ENCODE measurements around the gene DUSP8.
"Not testable (repeated sequence)": the region's sequence is repeated elsewhere in the genome, so short reads cannot be mapped to it uniquely, and the experiment has no call there.

DUSP8 gene

DNA sequence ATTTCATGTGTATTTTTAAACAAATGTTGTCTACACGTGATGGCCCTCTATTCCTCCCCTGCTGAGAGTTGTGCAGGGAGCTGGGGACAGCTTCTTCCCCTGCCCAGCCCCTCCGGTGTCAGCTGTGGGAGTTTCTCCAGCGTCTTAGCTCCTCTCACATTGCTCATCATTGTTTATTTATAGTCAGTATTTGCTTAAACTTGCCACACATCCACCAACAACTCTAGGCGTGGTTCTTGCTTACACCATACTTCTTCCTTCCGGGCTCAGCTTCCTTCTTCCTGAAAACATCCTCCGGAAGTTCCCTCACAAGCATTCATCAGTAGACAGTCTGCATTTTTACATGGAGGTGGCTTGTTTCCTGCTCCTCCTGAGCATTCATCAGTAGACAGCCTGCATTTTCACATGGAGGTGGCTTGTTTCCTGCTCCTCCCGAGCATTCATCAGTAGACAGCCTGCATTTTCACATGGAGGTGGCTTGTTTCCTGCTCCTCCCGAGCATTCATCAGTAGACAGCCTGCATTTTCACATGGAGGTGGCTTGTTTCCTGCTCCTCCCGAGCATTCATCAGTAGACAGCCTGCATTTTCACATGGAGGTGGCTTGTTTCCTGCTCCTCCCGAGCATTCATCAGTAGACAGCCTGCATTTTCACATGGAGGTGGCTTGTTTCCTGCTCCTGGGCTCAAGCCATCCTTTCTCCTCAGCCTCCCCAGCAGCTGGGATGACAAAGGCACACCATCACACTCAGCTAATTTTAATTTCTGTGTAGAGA is 17.3 kb upstream of the DUSP8 start:
- not testable (repeated sequence) for DNase-seq

GRCh38 chr11:1586699-1587098 is 14.6 kb upstream of the DUSP8 start:
- DNase-seq = no peak

DNA sequence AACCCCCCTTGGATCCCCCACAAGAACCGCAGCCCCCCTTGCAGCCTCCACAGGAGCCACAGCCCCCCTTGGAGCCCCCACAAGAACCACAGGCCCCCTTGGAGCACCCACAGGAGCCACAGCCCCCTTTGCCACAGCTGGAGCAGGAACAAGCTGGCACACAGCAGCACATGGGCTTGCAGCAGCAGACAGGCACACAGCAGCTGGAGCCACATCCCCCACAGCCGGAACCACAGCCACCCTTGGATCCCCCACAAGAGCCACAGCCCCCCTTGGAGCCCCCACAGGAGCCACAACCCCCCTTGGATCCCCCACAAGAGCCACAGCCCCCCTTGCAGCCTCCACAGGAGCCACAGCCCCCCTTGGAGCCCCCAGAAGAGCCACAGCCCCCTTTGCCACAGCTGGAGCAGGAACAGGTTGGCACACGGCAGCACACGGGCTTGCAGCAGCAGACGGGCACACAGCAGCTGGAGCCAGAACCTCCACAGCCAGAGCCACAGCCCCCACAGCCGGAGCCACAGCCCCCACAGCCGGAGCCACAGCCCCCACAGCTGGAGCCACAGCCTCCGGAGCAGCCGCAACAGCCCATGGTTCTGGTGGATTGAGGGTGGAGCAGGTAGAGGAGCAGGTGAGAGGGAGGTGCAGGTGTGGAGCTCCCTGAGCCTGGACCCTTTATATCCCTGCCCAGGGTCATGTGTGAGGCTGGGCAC is 12.7 kb upstream of the DUSP8 start, which contains the start of gene KRTAP5-1:
TSS of gene KRTAP5-1 (minus strand) at position 623 of the 710 bp plus-strand sequence. CDS start at position 589, 34 bp downstream.
- DNase-seq = not testable (repeated sequence)

GRCh38 chr11:1582909-1583308 is 10.8 kb upstream of the DUSP8 start:
- not testable (repeated sequence) for DNase-seq

DNA sequence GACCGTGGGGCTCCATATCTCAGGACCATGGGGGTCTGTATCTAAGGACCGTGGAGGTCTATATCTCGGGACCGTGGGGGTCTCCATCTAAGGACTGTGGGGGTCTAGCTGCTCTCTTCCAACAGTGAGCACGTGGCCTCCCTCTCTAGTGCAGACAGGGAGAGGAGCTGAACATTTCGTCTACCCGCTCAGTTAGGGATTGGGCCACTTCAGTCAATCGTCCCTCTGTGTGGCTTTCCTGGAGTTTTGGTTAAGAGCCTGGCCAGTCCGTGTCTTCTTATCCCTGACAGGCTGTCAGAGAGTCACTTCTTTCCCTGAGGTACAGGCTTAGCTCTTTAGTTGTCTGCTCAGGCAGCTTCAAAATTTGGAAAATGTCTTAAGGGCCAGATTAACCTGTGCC is 9.9 kb upstream of the DUSP8 start:
- no peak for DNase-seq

- DNase-seq = no peak
These were observed 4.8 kb upstream of the DUSP8 start for GRCh38 chr11:1576825-1577224.

DNA sequence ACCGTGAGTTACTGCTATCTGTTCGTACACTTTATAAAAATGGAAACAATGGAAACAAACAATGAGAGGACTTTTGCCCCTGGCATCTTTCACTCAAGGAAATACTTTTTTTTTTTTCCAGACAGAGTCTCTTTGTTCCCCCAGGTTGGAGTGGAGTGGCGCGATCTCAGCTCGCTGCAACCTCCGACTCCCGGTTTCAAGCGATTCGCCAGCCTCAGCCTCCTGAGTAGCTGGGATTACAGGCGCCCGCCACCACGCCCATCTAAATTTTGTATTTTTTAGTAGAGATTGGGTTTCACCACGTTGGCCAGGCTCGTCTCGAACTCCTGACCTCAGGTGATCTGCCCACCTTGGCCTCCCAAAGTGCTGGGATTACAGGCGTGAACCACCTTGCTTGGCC is 3.7 kb upstream of the DUSP8 start:
- DNase-seq = not testable (repeated sequence)

DNA sequence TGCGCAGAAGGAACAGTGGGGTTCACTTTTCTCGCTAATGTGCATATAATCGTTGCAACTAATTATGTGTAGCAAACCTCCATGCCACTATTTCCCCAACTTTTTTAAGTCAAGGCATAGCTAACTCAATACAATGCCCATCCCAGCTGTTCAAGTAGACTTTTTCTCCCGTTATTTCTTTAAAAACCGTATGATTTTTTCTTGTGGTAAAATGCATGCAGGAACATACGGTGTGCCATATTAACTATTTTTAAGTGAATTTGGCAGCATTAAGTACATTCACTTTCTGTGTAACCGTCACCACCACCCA is 2.8 kb upstream of the DUSP8 start:
- DNase-seq = no peak

DNA sequence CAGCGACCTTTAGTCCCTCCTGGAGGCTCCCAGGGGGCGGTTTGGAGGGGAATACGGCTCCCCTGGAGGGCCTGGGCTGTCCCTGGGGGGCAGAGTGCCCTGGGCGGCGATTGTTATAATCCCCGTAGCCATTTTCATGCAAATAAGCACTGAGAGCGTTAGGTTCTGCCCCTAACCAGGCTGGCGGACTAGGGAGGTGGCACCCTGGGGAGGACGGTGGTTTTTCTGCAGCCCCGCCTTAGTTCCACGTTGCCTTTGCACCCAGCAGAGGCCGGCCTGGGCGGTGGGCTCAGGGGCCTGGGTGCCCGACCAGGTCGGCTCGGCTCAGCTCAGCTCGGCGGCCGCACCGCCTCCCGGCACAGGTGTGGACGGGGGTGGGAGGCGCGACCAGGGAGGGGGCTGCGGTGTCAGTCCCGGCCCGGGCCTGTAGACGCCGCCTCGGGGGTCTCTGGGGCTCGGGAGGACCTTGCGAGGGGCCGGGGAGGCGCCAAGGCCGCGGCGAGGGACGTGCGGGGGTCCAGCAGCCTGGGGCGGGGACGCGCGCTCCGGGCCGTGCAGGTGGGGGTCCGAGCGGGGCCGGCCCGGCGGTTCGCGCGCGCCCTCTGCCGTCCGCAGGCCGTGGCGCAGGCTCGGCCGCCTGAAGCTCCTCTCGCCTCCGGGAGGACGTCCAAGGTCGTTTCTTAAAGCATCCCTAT is 2.3 kb upstream of the DUSP8 start:
- peak; percentile 31 for DNase-seq

DNA sequence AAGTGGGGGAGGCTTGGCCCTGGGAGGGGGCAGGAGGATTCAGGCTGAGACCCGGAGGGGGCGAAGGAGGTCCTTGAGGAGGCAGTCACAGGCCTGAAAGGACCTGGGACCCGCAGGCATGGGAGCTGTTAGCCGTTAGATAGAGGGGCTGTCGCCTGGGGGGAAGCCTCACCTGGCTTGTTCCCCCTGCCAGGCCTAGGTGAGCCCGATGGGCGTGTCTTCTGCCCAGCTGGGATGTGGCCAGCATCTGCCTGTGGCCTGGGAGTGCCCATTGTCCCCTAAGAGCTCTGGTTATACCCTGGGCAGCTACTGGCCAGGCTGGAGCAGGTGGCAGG is 1.8 kb upstream of the DUSP8 start:
- DNase-seq = no peak

DNA sequence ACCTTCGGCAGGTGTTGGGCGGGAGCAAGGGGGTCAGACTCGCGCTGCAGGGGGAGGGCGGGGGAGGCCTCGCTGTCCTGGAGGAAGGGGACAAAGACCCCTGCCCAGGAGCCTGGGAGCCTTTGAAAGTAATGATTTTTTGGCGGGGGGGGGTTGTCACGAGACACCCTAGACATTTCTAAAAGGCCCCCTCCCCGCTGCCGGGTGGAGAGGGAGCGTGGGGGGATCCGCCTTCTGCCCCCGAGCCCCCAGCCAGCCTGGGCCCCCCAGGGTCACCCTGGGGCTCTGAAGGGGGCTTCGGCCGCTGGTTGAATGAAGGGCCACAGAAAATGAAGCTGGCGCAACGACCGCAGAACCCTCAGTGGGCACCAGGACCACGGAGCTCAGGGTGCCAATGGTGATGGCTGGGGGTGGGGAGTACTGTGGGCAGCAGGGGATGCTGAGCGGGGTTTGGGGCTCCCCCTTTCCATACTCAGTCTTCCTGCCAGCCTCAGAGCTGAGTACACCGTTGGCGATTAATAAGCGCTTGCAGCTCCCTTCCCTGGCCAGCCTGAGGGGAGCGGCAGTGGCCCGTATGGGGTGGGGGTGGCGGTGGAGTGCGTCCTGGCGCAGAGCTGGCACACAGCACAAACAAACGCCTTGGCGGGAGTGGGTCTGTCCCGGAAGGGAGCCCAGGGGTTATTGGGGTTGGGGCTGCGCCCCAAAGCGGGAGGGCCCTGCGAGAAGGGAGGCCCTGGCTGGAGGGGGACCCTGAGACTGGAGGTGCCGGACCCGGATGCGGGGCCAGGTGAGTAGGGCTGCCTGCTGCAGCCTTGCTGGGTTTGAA is 1.2 kb upstream of the DUSP8 start:
- no peak for DNase-seq

GRCh38 chr11:1571760-1572196 is 293 bp downstream of the DUSP8 start:
- no peak for DNase-seq

- DNase-seq = no peak
These were observed 943 bp downstream of the DUSP8 start for GRCh38 chr11:1570896-1571759.

DNA sequence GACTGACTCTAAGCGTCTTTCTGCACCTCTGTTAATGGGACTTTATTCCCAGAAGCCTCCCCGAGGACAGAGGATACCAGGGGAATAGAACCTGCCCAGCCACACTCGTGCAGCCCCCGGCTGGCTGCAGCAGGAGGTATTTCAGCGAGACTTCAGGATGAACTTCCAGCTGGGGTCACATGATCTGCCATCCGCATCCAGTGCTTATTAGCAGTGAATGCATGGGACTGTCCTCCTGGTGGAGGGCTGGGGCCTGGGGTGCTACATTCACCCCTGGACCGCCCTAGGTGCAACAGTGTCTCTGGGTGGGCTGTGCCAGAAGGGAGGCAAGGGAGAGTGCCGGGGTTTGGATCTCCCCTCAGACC is 1.6 kb downstream of the DUSP8 start:
- DNase-seq = no peak

GRCh38 chr11:1570001-1570453 is 2.0 kb downstream of the DUSP8 start:
- DNase-seq = no peak

DNA sequence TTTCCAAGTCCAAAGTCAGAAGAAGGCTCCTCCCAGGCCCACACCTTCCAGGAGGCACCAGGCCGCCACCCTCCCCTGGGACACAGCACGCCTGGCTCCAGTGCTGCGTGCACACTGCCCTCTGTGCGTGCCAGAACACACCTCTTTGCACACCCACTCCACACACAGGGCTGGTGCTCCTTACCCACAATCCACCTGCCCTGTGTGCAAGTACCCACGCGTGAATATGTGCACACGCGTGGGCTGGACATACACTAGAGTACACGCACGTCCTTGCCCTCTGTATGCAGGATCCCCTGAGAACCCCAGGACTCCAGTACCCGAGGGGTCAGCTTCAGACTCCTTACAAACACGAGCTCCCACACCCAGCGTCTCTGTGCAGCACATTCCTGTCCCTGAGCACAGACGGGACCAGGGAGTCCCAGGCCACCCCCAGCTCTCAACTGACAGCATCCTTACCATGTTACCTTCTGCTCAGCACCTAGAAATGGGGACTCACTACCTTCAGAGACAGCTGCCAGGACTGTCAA is 2.8 kb downstream of the DUSP8 start:
- no peak for DNase-seq

GRCh38 chr11:1568441-1568911 is 3.6 kb downstream of the DUSP8 start:
- no peak for DNase-seq

DNA sequence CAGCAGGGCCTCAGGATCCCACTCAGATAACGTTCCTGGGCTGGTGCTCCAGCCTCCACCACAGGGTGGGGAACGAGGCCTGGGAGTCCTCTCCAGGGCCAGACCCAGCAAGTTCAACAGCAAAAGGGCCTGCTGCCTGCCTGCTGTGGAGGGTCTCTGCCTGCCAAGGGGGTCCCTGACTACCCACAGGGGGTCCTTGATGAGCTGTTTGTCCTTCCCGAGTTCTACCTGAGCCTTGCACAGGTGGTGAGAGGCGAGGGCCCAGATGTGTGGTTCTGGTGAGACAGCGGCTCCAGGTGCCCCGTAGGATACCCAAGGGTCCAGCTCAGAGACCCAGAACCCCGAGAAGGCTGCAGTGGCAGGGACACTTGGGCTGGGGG is 4.4 kb downstream of the DUSP8 start:
- no peak for DNase-seq

DNA sequence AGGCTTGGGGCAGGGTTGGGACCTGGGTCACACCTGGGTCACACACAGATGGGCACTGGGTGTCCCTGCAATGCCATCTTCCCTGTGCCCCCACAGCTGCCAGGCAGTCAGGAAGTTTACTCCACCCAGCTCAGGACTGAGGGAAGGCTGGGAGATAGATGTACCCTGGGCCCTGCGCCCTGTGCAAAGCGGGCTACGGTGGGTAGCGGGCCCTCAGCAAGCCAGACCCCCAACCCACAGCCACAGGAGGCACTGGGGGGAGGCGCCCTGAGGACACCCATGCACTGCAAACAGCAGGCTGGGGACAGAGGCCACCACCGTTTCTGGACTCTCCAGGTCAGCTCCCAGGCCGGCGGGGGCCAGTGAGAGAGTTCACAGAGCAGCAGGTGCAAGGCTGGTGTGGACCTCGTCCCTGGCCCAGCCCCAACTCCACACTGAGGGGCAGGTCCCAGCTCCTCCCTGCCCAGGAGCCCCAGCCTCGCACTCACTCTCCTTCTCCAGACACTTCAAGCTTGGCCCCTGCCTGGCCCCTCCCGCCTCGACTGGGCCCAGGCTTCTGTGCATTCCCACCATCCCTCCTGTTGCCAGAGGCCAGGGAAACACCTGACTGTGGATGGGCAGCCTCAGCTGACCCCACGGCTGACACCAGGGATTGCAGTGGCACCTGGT is 4.9 kb downstream of the DUSP8 start:
- DNase-seq = no peak

- no peak for DNase-seq
These were observed 5.6 kb downstream of the DUSP8 start for GRCh38 chr11:1566381-1567051.

Measured in fibroblast of skin of abdomen (primary cell).